Measurements from ENCODE around the gene PAX5.

GRCh38 chr9:37031081-37031480 lies 3.0 kb downstream of the PAX5 start:
- TF ChIP-seq ZNF589 (CRISPR knock-in tag; conservative IDR thresholded peaks at IDR 0.05) (no peak), MBNL3 (CRISPR knock-in tag; conservative IDR thresholded peaks at IDR 0.05) (no peak), MBD4 (IDR thresholded peaks at IDR 0.05; ENCODE audit: borderline replicate concordance, low read length) (no peak), CC2D1A (CRISPR knock-in tag; IDR thresholded peaks at IDR 0.05) (no peak), ZC3H4 (CRISPR knock-in tag; IDR thresholded peaks at IDR 0.05; ENCODE audit: borderline replicate concordance) (no peak), TCF7 (IDR thresholded peaks at IDR 0.05; ENCODE audit: low read depth) (no peak), ATF1 (CRISPR knock-in tag; IDR thresholded peaks at IDR 0.05) (no peak), POLR2A (IDR thresholded peaks at IDR 0.05; ENCODE audit: insufficient read depth in 1 of 2, low read depth in 2 of 2, low read length in 2 of 2) (no peak), ZNF552 (CRISPR knock-in tag; IDR thresholded peaks at IDR 0.05; ENCODE audit: borderline replicate concordance) (no peak)
- TF ChIP-seq, protein P1, sequence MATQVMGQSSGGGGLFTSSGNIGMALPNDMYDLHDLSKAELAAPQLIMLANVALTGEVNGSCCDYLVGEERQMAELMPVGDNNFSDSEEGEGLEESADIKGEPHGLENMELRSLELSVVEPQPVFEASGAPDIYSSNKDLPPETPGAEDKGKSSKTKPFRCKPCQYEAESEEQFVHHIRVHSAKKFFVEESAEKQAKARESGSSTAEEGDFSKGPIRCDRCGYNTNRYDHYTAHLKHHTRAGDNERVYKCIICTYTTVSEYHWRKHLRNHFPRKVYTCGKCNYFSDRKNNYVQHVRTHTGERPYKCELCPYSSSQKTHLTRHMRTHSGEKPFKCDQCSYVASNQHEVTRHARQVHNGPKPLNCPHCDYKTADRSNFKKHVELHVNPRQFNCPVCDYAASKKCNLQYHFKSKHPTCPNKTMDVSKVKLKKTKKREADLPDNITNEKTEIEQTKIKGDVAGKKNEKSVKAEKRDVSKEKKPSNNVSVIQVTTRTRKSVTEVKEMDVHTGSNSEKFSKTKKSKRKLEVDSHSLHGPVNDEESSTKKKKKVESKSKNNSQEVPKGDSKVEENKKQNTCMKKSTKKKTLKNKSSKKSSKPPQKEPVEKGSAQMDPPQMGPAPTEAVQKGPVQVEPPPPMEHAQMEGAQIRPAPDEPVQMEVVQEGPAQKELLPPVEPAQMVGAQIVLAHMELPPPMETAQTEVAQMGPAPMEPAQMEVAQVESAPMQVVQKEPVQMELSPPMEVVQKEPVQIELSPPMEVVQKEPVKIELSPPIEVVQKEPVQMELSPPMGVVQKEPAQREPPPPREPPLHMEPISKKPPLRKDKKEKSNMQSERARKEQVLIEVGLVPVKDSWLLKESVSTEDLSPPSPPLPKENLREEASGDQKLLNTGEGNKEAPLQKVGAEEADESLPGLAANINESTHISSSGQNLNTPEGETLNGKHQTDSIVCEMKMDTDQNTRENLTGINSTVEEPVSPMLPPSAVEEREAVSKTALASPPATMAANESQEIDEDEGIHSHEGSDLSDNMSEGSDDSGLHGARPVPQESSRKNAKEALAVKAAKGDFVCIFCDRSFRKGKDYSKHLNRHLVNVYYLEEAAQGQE (IDR thresholded peaks at IDR 0.05; ENCODE audit: borderline replicate concordance in 1 of 2, low read depth in 1 of 2, low read length in 2 of 2): no peak
- TF ChIP-seq, protein P2, sequence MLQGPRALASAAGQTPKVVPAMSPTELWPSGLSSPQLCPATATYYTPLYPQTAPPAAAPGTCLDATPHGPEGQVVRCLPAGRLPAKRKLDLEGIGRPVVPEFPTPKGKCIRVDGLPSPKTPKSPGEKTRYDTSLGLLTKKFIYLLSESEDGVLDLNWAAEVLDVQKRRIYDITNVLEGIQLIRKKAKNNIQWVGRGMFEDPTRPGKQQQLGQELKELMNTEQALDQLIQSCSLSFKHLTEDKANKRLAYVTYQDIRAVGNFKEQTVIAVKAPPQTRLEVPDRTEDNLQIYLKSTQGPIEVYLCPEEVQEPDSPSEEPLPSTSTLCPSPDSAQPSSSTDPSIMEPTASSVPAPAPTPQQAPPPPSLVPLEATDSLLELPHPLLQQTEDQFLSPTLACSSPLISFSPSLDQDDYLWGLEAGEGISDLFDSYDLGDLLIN (CRISPR knock-in tag; IDR thresholded peaks at IDR 0.05; ENCODE audit: borderline replicate concordance): no peak
- TF ChIP-seq, protein P3, sequence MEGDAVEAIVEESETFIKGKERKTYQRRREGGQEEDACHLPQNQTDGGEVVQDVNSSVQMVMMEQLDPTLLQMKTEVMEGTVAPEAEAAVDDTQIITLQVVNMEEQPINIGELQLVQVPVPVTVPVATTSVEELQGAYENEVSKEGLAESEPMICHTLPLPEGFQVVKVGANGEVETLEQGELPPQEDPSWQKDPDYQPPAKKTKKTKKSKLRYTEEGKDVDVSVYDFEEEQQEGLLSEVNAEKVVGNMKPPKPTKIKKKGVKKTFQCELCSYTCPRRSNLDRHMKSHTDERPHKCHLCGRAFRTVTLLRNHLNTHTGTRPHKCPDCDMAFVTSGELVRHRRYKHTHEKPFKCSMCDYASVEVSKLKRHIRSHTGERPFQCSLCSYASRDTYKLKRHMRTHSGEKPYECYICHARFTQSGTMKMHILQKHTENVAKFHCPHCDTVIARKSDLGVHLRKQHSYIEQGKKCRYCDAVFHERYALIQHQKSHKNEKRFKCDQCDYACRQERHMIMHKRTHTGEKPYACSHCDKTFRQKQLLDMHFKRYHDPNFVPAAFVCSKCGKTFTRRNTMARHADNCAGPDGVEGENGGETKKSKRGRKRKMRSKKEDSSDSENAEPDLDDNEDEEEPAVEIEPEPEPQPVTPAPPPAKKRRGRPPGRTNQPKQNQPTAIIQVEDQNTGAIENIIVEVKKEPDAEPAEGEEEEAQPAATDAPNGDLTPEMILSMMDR (CRISPR knock-in tag; IDR thresholded peaks at IDR 0.05): no peak

Measured in HepG2 (cell line).